GM23248 (cell line): ENCODE data around the gene TSN.

ENCODE experiments used
- EZH2 ChIP-seq: fragments of 200-600 bp; sonication (generic); IDR thresholded peaks from 2 replicates; pipeline ENCODE4 v1.6.1; 2018; ENCODE audit warnings: antibody characterized with exemption, mild to moderate bottlenecking; ENCODE audit not compliant: insufficient read depth, poor library complexity, severe bottlenecking
- EZH2phosphoT487 ChIP-seq: fragments of 200-600 bp; sonication (generic); IDR thresholded peaks from 2 replicates; pipeline ENCODE4 v1.6.1; 2018; ENCODE audit warnings: antibody characterized with exemption, moderate library complexity, mild to moderate bottlenecking, low read depth; ENCODE audit not compliant: insufficient read depth

DNA sequence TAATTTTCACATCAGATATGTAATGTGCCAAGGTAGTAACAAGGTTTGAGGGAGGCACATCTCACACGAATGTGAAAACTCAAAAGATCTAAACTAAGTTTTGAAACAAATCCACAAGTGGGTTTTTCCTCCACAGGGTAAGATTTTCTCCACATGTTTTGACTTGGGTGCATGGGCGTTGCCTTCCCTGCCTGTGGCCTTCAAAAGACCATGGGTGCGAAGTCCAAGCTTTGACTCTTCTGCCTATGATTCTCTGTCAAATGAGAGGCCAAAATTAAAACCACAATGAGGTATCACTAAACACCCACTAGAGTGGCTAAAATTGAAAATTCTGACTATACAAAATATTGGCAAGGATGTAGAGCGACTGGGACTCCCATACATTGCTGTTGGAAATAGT, 49.5 kb upstream of the TSN start:
- no peak for TF ChIP-seq EZH2
- TF ChIP-seq EZH2phosphoT487: no peak
